Adipose tissue (tissue), 3 donors: ENCODE data around the gene WBP2NL. TPM values are rescaled to one million over a fixed set of nuclear protein-coding genes. Genes with fewer than 3 reads are reported as not detected.

Experiments used
- H3K27ac ChIP-seq: one replicate; pipeline ENCODE4 v1.5.1; 2013; ENCODE audit warnings: low read depth, low read length
- WGBS, 3 donors: extraction: QIAGEN DNeasy Blood & Tissue Kit; methylation state at CpG; one replicate each; pipeline ENCODE4 v1.1.7; 2013; 5-methylcytosine and 5-hydroxymethylcytosine counted together
- polyA plus RNA-seq, 3 donors: library from polyadenylated mRNA; stranded (reverse); fragments of 200-250 nt; gene quantifications; one replicate each; pipeline ENCODE4 v1.2.3, GENCODE V29; 2013
- donor health status: healthy with polysubstance abuse.
- donor health status: Bipolar disorder and iron deficiency.
- donor health status: healthy.

The WBP2NL gene
- polyA plus RNA-seq, 3 donors, result 0.18 to 1.1 (median 0.45) TPM

DNA sequence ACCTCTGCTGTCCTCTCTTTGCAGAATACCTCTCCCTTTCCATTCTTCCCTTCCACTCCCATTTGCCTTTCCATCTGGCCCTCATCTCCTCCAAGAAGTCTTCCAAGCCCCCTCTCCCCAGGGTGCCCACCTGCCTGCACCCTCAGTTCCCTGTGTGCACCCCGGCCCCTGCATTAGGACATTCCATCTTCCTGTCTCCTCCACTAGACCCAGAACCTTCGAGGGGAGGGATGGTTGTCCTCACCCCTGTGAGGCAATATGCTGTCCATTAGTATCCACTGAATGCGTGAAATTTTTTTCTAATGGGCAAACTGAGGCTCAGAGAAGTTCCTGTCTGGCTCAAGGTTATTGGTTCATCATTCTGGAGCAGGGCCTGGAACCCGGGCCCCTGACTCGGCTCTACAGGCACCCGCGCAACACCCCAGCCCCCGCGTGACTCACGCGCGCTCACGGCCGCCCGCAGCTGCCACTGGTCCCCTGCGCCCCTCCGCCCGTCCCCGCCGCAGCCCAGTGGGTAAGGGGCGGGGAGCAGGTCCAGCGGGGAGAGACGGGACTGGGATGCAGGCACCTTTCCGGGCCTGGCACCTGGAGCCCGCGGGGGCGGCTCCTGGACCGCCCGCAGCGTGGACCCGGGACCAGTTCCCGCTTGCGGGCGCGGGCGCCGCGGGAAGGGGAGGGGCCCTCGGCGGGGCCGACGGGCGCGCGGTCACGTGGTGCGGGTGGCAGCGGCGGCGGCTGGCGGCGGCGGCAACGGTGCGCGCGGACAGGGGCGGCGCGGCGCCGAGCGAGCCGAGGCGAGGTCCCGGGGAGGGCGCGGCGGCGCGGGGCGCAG lies 22.3 kb upstream of the WBP2NL start:
- H3K27ac ChIP-seq, result no peak overlapping the region
- 2 to 3% (median 2%) methylated on average over 33 to 72 of the region's 72 CpGs for WGBS, 3 donors

DNA sequence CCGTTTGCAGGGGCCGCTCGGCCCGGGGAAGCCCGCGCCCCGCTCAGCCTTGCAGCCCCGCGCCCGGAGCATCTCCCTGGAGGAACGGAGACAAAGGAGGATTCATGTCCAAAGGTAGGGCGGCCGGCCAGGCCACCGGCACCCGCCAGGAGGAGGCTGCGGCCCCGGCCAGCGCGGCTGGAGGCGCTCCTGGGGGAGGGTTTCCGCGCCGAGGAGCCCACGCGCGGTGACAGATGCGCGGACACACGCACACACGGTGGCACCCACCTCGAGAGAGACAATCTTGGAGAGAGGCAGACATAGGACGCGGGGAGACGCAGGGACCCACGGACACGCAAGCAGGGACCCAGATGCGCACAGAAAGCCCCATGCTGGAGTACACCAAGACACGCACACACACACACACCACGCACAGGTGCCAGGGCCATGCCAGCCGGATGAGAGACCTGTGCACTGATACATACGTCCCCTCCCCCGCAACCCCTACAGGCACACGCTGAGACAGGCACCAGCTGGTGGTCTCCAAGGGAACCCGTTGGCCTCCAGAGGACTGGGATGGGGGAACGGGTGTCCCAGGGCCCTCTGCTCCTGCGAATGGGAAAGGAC lies 21.5 kb upstream of the WBP2NL start:
- WGBS, 3 donors, result 4 to 5% (median 4%) methylated on average over 39 to 46 of the region's 46 CpGs
- H3K27ac ChIP-seq, result no peak overlapping the region

DNA sequence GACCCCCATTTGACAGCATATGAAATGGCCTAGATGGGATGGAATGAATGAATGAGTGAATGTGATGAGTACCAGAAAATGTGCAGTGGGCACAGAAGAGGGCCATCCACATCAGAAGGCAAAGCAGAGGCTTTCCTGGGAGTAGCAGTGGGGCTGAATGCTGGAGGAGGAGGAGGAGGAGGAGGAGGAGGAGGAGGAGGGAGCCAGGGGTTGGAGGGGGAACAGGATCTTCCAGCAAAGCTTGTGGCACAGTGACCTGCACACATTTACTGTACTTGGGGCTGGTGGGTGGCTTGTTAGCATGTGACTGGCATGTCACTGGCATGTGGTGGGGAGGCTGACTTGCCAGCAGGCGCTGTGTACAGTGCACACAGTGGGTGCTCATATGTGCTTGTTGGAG lies 19.9 kb upstream of the WBP2NL start:
- no peak overlapping the region for H3K27ac ChIP-seq
- 88 to 100% (median 97%) methylated on average over 1 of the region's 1 CpG for WGBS, 3 donors

DNA sequence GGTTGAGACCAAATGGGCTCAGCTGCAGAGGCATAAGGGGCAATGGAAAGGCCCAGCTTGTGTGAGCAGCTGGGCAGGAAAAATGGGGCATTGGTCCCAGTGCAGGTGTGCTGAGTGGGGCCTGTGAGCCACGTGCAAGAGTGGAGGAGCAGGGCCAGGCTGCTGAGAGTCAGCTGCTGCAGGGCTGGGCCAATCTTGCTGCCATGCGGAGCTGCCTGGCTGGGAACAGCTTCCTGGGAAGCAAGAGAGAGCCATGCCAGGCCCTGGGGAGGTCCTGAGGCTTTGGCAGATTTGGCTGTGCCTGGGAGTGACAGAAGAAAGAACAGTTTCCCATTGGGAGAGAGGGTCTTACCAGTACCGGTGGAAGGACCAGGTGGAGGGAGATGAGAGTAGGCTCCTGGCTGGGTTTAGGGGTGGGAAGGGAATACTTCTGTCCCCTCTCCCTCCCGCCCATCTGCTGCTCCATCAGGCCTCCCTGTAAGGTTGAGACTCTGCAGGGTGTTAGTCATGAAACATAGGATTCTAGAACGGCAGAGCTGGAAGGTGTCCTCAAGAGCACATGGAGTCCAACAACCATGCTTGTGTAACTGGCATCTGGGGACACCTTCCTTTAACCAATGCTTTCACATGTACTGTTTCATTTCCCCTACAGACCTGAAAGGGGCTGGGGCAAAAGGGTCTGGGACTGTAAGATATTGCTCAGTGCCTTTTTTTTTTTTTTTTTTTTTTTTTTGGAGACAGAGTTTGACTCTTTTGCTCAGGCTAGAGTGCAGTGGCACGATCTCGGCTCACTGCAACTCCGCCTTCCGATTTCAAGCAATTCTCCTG lies 19.0 kb upstream of the WBP2NL start:
- no peak overlapping the region for H3K27ac ChIP-seq
- 77 to 80% (median 78%) methylated on average over 9 of the region's 9 CpGs for WGBS, 3 donors

DNA sequence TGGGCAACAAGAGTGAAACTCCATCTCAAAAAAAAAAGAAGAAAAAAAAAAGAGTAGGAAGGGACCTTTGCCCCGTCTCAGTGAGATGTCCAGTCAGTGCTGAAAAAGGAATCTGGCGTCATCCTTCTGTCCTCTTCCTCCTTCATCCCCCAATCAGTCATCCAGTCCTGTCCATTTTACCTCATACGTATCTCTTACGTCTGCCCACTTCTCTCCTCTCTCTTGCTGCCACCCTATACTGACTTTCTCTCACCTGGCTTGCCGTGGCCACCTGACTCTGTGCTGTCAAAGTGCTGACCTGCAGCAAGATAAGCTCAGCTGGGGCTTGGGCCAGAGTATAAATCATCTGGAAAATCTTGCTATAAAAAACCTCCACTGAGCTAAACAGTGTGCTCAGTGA lies 15.7 kb upstream of the WBP2NL start:
- WGBS, 3 donors, result 60 to 73% (median 62%) methylated on average over 5 of the region's 5 CpGs
- no peak overlapping the region for H3K27ac ChIP-seq

DNA sequence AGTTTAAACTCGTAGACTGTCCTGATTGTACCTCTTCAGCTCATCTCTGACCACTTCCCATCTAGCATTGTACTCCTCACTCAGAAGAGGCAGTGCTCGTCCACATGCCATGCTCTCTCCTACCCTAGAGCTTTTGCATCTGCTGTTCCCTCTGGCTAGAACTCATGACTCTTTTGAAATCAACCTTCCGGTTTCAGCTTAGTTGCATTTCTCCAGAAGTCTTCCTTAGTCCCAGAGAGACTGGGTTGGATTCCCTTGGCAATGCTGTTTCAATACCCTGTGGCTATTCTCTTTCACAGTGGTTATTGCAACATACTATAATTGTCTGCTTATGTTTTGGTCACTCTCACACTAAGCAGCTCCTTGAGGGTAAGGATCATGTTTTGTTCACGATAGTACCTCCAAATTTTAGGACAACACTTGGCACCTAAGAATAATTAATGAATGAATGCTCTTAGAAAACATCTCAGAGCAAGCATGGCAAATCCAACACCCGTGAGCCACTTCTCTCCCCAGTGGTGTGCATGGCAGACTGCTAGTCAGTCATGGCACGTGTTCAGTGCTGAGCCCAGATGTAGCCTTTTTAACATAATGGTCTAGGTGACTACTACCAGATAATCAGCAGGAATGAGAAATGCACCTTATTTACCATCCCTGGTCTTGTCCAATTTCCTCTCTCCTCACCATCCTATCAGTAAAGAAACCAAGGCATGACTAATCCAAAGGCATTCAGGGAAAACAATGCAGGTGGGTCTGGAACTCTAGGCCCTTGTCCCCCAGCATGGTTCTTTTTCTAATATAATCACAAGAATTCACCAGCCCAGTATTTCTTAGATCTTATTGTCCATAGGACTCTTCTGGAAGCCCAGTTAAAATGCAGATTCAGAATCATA lies 14.8 kb upstream of the WBP2NL start:
- H3K27ac ChIP-seq, result no peak overlapping the region
- 55 to 71% (median 61%) methylated on average over 6 of the region's 6 CpGs for WGBS, 3 donors

DNA sequence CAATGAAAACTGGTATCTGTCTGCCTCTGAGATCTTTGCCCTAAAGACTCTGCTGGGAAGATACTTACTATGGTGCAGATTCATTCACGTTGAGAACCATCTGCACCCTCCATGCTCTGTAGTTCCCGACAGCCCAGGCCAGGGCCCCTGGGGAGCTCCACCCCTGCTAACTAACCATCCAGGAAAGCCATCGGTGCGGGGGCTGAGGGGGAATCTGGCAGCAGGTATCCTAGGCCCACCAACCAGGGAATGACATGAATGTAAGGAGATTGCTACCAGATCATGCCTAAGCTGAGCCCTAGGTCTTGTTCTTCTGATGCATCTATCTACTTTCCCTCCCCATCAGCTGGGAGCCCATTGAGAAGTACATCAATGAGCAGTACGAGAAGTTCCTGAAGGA lies 11.3 kb upstream of the WBP2NL start:
- 92 to 93% (median 92%) methylated on average over 5 of the region's 5 CpGs for WGBS, 3 donors
- H3K27ac ChIP-seq, result no peak overlapping the region

DNA sequence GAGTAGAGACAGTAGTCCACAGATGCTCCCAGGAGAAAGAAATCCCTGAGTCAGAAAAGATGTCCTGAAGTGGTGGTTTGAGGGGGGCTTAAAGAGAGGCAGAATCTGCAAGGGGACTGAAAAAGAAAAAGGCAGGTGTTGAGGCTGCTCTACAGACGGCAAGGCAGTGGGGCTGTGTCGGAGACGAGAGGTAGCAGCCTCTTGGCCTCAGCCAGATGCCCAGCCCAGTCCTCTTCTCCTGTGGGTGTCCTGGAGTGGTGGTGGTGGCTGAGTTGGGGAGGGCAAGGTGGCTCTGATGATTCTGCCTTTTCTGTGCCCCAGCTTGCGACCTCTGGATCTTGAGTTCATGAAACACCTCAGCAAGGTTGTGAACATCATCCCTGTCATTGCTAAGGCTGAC lies 9.3 kb upstream of the WBP2NL start:
- H3K27ac ChIP-seq, result no peak overlapping the region

DNA sequence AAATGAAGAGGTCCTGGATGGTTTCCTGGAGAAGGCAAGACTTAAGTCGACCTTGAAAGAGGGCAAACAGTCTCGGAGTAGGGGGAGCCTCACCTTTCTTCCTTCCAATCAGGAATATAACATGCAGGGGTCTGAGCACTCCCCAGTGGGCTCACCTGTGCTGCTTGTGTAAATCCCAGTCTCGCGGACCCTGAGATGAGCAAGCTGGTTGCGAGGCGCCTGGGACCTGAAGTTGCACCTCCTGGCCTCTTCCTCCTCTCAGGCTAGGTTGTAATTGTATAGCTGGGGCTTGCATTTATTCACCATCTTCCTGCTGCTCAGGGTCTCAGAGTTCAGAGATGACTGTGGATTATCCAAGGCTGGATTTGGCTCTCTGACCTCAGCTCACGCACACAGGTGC lies 7.5 kb upstream of the WBP2NL start:
- WGBS, 3 donors, result 92% methylated on average over 7 of the region's 7 CpGs
- no peak overlapping the region for H3K27ac ChIP-seq

More for the DNA sequence above, 9.3 kb upstream of the WBP2NL start:
- 57 to 95% (median 83%) methylated on average over 4 of the region's 4 CpGs for WGBS, 3 donors

DNA sequence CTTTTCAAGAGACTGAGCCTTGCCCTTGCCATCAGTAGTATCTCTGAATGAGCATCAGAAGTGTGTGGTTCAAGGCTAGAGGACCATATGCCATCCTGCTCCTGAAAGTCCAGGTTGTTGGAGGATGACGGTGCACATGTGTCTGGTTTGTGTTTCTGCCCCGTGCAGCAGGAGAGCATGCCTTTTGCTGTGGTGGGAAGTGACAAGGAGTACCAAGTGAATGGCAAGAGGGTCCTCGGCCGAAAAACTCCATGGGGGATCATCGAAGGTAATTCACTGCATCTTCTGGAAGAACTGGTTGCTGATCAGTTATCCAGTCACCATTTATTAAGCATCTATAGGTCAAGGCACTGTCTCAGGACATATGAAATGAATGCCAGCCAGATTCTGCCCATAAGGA lies 6.1 kb upstream of the WBP2NL start:
- 88 to 91% (median 90%) methylated on average over 5 of the region's 5 CpGs for WGBS, 3 donors
- H3K27ac ChIP-seq, result no peak overlapping the region

DNA sequence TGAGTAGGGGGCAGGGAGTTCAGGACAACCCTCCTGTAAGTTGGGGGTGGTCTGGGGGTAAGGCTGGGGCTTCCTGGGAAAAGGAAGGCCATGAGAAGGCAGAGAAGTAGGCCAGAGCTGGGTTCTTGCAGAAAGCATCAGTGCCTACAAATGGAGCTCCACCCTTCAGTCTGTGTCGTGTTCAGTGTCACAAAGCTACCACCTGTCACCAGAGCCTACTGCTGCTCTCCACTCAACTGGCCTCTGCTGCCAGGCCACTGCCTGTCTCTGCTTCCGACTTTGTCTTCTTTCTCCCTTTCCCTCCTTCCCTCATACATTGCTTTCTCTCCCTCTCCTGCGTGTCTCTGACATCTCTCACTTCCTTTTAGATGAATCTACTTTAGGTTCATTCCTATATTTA lies 3.4 kb upstream of the WBP2NL start:
- no peak overlapping the region for H3K27ac ChIP-seq
- 65 to 79% (median 67%) methylated on average over 3 of the region's 3 CpGs for WGBS, 3 donors

DNA sequence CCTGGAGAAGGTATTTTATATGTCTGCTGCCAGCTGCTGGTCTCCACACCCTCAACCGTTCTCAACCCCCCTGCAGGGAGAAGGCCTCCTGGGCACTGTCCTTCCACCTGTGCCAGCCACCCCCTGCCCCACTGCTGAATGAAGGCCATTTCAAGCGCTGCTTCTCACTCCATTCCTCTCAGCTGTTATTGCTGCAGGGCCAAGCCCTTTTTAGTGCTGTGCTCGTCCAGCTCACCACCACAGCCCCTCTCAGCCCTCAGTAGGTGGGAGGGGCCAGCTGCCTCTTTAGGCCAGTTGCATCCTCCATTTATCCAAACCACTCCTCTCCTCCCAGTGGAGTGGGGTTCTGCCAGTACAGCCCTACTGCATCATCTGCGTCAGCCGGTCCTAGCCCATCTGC lies 1.8 kb upstream of the WBP2NL start:
- no peak overlapping the region for H3K27ac ChIP-seq
- WGBS, 3 donors, result 84 to 93% (median 88%) methylated on average over 5 of the region's 5 CpGs

DNA sequence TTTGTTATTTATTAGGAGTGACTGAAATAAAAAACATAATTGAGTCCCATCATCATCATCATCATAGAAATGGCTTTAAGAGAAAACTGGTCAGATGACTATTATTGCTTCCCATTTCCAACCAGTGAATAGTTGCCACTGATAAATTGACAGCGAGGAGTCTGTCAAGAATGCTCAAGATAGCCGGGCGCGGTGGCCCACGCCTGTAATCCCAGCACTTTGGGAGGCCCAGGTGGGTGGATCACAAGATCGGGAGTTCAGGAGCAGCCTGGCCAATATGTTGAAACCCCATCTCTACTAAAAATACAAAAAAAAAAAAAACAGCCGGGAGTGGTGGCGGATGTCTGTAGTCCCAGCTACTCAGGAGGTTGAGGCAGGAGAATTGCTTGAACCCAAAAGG lies 1.9 kb downstream of the WBP2NL start:
- 96 to 99% (median 98%) methylated on average over 8 of the region's 8 CpGs for WGBS, 3 donors
- no peak overlapping the region for H3K27ac ChIP-seq

DNA sequence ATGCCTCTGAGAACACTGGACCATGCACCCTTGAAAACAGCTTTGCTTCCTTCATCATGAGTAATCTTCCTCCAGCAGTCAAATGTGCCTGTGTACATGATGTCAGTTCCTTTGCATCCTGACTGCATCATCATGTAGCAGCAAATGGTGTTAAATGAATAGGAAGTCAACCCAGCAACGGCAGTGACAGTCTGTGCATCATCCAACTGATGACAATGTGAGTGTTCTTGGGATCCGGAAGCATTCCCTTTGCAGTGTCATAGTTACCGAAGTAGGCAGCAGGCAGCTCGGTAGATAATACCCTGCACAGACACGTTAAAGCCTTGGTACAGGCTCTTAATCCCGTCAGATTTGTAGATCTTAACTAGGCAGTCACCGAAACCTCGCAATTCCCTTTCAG lies 2.5 kb downstream of the WBP2NL start:
- H3K27ac ChIP-seq, result no peak overlapping the region
- 75 to 96% (median 91%) methylated on average over 8 of the region's 8 CpGs for WGBS, 3 donors

DNA sequence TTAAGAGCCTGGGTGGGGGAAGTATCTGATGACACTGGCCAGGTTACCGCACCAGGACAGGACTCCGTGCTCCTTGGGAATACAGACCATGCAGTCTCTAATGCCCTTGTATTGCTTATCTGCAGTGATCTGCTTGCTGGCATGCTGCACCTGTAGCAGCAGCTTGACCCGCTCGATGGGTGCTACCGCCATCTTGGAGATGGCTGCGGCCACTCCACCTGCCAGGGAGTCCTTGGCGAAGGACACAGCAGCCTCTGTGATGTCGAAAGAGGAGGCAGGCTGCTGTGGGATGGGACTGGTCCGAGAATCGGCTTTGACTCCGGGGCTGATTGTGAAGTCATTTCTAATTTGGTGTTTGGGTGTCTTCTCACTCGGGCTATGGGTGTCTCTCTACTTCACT lies 3.1 kb downstream of the WBP2NL start:
- 94 to 98% (median 97%) methylated on average over 12 of the region's 12 CpGs for WGBS, 3 donors
- H3K27ac ChIP-seq, result no peak overlapping the region

DNA sequence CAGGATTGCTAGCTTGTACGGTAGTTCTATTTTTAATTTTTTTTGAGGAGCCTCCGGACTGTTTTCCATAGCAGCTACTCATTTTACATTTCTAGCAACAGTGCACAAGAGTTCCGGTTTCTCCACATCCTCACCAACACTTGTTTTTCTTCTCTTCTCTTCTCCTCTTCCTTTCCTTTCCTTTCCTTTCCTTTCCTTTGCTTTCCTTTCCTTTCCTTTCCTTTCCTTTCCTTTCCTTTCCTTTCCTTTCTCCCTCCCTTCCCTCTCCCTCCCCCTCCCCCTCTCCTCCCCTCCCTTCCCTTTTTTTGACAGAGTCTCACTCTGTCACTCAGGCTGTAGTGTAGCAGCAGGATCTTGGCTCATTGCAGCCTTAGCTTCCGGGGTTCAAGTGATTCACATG lies 9.3 kb downstream of the WBP2NL start:
- WGBS, 3 donors, result 72 to 85% (median 82%) methylated on average over 4 of the region's 4 CpGs
- H3K27ac ChIP-seq, result no peak overlapping the region

DNA sequence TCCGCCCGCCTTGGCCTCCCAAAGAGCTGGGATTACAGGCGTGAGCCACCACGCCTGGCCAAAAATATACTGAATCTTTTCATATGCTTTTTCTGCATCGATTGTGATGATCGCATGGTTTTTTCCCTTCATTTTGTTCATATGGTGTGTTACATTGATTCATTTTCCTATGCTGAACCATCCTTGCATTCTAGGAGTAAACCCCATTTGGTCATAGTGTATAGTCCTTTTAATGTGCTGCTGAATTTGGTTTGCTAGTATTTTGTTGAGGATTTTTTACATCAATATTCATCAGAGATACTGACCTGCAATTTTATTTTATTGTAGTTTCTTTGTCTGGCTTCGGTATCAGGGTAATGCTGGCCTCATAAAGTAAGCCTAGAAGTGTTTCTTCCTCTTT lies 12.2 kb downstream of the WBP2NL start:
- no peak overlapping the region for H3K27ac ChIP-seq
- WGBS, 3 donors, result 88 to 97% (median 96%) methylated on average over 7 of the region's 7 CpGs

DNA sequence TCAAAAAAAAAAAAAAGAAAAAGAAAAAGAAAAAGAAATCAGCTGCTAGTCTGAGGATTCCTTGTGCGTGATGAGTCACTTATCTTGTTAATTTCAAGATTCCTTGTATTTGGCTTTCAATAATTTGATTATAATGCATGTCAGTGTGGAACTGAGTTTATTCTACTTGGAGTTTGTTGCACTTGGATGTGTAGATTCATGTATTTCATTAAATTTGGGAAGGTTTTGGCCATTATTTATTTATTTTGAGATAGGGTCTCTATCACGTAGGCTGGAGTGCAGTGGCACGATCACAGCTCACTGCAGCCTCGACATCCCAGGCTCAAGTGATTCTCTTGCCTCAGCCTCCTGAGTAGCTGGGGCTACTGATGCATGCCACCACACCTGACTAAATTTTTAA lies 14.8 kb downstream of the WBP2NL start:
- 82 to 98% (median 94%) methylated on average over 4 of the region's 4 CpGs for WGBS, 3 donors
- no peak overlapping the region for H3K27ac ChIP-seq
